Measurements from ENCODE around the gene ROBO1.
"Not testable (repeated sequence)": the region's sequence is repeated elsewhere in the genome, so short reads cannot be mapped to it uniquely, and the experiment has no call there.

ROBO1 gene

GRCh38 chr3:79306934-79307570 is 460.7 kb downstream of the ROBO1 start:
- DNase-seq (ENCODE audit: low spot score): no peak

- DNase-seq (ENCODE audit: low spot score): not testable (repeated sequence)
Observed at GRCh38 chr3:79299949-79300635, 467.7 kb downstream of the ROBO1 start.

DNA sequence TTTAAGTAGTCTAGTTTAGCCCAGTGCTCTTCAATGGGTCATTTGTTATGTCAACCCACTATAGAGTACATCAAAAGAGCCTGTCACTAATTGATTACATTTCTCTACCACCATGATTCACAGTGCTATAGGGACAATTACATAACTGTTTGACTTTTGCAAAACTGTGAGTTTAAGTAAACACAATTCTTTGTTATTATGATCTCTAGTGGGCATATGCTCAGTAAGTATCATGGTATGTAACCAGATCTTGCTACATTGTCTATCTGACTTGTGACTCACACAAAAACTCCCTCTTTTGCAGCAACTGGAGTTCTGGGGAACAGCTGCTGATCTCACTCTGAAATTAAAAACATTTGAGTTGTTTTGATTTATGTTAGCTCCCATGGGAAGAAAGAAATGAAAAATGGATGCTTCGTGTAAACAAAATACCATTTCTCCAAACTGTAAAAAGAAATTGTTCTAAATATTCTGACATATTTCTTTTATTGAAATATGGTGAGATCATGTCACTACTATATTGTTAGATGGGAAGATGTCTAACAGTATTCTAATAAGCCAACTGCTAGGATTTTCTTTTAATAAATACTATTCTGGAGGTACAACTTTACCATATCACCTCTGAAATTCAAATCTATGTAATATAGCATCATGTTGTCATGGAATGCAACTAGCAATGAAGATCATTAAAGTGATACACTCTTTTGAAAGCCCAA is 470.4 kb downstream of the ROBO1 start:
- peak; percentile 3 for DNase-seq (ENCODE audit: low spot score)

- DNase-seq (ENCODE audit: low spot score): no peak
Observed at GRCh38 chr3:79286882-79287281, 480.9 kb downstream of the ROBO1 start.

DNA sequence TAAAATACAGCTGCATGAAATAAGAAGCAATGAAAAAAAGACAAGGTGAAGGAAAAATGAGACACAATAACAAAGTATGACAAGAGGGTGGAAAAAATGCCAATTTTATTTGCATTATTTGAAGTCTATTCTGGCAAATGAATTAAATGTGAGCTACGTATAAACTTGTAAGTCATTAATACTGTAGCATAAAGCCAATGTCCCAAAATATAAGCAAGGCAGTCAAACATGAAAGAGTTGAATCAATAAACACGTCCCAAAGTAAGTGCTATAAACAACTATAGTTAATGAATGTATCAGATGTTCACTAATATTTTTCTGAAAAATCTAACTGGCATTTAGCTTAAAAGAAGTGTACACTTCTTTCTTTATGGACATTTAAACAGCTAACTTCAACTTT is 481.9 kb downstream of the ROBO1 start:
- no peak for DNase-seq (ENCODE audit: low spot score)

DNA sequence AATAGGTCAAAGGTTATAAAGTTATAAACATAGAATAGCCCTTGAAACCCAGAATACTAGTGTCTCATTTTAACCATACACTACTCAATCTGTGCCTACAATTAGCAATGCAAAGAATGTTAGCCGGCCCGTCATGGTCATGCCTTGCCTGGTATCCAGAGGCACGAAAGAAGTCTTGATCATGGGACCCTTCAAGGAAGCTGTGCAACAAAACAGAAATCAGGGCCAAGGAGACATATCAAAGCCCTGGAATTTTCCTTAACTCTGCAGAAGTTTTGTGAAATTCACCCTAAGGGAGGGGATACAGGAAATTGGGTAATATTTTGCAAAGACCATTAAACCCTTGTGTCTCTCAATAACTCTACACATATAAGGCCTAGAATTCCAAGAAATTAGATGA is 482.4 kb downstream of the ROBO1 start:
- no peak for DNase-seq (ENCODE audit: low spot score)

DNA sequence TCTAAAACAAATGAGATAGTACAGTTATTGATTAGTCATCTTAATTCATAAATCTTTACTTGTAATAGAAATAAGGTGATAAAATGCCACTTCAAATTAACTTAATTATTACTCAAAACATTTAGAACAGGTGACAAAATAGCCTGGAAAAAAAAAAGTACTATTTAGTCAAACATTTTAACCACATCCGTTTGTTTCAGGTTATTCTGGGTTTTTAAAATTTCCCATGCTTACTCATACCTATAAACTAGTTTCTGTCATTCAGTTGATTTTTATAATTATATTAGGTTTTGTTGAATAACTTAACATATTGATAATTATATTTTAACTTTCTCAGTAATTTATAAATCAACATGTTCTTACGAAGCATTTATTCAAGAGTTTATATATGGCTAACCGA is 483.0 kb downstream of the ROBO1 start:
- DNase-seq (ENCODE audit: low spot score): no peak

- no peak for DNase-seq (ENCODE audit: low spot score)
Observed at GRCh38 chr3:79278681-79279080, 489.1 kb downstream of the ROBO1 start.

DNA sequence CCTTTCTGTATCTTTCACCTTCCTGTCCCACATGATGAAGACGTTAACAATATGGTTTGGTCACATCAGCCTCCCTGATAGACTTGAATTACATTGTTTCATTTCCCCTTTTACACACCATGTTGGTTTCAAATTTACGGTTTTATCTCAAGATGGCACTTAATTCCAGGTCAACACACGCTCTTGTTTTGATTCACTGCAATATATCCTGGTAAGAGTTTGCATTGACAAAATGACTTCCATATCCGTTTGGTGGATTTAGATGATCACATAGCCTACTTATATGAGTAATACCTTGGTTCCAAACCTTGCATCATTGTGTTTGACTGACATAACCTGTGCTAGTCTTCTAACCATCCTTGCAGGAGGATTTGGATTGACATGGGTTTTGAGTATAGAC is 499.4 kb downstream of the ROBO1 start:
- no peak for DNase-seq (ENCODE audit: low spot score)

DNA sequence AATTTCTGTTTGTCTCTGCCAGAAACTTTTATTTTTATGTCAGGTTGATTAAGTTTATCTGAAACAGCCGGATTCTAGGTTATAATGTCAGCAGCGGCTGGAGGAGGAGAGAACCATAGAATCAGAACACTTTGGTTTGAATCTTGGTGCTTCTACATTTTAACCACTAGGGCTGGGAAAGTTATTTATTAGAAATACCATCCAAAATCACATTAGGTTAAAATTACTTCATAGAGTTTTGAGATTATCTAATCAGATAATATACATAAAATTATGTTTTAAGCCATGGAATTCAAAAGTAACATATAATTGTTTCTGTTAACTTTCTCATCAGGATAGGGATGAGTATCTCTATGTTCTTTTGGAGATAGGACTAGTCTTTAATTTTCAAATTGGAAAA is 502.9 kb downstream of the ROBO1 start:
- no peak for DNase-seq (ENCODE audit: low spot score)

GRCh38 chr3:79263423-79263822 is 504.4 kb downstream of the ROBO1 start:
- no peak for DNase-seq (ENCODE audit: low spot score)

GRCh38 chr3:79258479-79258878 is 509.3 kb downstream of the ROBO1 start:
- DNase-seq (ENCODE audit: low spot score): no peak

DNA sequence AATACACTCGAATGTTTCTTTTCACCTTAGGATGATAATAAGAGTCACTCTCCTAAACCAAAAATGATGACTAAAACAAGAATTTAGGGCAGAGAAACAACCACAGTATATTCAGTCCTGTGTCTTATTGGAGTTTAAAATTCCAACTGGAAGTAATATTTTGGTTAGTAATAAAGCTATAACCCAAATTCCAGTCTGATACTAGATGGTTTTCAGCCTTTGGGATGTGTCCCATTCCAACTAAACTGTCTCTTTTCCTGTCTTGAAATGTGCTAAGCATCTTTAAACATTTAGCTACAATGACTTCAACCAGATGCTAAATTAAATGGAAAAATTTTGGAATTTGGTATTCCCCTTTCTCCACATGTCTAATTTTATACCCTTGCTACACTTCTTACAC is 510.0 kb downstream of the ROBO1 start:
- DNase-seq (ENCODE audit: low spot score): no peak

- DNase-seq (ENCODE audit: low spot score): no peak
Observed at GRCh38 chr3:79255702-79256101, 512.1 kb downstream of the ROBO1 start.

- no peak for DNase-seq (ENCODE audit: low spot score)
Observed at GRCh38 chr3:79255292-79255691, 512.5 kb downstream of the ROBO1 start.

DNA sequence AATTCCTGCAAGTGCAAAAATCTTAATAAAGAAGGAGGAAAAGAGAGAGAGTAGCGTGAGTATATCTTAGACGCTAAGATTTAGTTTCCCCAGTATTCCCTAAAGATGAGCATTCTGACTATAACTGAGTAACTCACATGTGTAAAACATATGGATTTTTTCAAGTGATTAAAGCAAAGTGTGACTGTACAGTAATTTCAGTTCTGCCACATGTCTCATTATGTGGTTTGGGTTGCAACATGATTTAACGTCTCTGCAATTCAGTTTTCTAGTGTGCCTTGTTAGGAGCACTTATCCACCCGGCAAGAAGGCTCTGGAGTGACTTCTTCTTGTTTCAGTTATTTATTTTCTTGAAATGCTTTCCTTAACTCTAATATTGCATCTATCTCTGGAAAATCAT is 514.1 kb downstream of the ROBO1 start:
- no peak for DNase-seq (ENCODE audit: low spot score)

GRCh38 chr3:79253271-79253670 is 514.5 kb downstream of the ROBO1 start:
- DNase-seq (ENCODE audit: low spot score): no peak

DNA sequence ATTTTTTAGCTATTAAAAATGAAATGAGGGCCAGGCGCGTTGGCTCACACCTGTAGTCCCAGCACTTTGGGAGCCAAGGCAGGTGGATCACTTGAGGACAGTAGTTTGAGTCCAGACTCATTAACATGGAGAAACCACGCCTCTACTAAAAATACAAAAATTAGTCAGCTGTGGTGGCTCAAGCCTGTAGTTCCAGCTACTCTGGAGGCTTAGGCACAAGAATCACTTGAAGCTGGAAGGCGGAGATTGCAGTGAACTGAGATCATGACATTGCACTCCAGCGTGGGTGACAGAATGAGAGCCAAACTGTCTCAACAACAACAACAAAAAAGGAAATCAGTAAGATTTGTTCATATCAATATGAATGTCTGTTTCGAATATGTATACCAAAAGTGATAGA is 517.1 kb downstream of the ROBO1 start:
- DNase-seq (ENCODE audit: low spot score): no peak

DNA sequence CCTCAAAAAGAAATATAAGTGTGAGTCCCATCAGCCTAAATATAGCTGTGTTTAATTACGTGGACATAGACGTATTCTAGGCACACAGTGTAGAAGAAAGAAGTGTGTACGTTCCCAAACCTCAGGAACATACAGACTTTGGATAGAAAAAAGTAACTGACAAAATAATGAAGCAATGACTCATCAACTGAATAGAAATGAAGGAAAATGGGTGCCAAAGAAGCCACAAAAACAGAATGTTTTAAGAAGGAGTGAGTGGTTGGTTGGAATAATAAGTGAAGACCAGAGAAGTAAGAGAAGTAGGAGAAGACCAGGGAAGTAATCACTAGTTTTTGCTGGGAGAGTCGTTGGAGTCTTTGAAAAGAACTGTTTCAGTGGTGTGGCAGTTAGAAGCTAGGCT is 518.1 kb downstream of the ROBO1 start:
- no peak for DNase-seq (ENCODE audit: low spot score)

DNA sequence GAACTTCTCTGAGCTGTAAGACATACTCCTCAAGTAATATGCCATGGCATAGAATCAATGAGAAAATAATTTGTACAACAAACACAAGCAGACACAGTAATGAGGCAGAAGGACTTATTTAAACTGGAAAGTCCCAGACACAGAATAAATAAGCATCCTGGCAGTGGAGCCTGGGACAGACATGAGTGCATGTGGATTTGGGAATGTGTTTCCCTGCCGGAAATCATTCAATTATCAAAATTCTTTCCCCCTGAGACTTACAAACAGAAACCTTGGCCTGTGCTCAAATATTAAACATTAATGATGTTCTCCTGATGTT is 520.1 kb downstream of the ROBO1 start:
- no peak for DNase-seq (ENCODE audit: low spot score)

DNA sequence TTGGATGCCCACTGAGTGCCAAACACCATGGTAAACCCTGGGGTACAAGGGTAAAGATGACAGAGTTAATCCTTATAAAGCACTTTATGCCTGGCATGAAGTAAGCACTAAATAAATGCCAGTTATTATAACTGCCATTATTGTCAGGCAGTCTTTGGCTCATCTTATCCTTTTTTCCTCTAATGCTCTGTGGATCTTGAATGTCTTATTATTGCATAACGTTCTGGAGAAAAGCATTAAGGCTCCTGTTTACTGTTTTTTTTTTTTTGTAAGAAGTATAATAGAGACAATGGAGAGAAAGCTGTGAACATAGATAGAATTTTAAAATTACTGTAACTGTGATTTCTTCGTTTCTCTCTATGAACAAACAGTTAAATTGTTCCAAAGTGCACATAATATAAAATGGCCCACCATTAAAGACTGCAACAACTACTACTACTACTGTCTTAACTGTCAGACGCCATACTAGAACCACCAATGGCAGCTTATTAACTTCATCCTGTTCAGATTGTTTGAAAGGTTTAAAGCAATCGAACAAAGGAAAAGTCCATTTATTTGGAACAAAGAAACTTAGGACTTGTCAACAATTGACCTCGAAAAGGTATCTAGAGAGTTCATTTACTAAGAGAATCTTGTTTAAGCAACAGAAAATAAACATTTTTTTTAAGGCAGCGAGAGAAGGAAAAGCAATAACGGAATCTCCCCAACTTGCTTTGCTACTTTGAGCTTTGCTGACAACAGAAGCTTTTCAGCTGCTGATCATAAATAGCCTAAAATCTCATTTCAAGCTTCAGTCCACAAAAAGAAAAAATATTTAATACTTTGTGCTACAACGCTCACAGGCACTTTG is 520.7 kb downstream of the ROBO1 start:
- DNase-seq (ENCODE audit: low spot score): no peak

GRCh38 chr3:79245284-79246138 is 522.3 kb downstream of the ROBO1 start:
- DNase-seq (ENCODE audit: low spot score): no peak

Measured in RKO (cell line).